GM12892 (cell line): ENCODE data around the gene KLF2.

Experiments used
- DNase-seq: peaks from one replicate; pipeline ENCODE4 v3.0.0; 2011; ENCODE audit not compliant: insufficient read length
- FAIRE-seq: peaks from 2 replicates; lab custom pipeline; 2011; peaks lifted over from hg19 to GRCh38; lab: Jason Lieb, UNC
- POLR2A ChIP-seq: IDR thresholded peaks from 2 replicates; pipeline ENCODE4 v1.6.1; 2011; ENCODE audit warnings: low read depth, low read length, control low read depth
- POLR2AphosphoS5 ChIP-seq: IDR thresholded peaks from 2 replicates; pipeline ENCODE4 v1.6.1; 2011; ENCODE audit warnings: low read depth, low read length, control low read depth
- TAF1 ChIP-seq: IDR thresholded peaks from 2 replicates; pipeline ENCODE4 v1.6.1; 2011; ENCODE audit warnings: low read depth, mild to moderate bottlenecking, control low read depth, low read length, borderline replicate concordance

Gene KLF2

GRCh38 chr19:16316506-16316882 is 8.1 kb upstream of the KLF2 start:
- DNase-seq (no peak), FAIRE-seq (no peak)
- no peak for TF ChIP-seq TAF1
- no peak for TF ChIP-seq POLR2A
- TF ChIP-seq POLR2AphosphoS5, result no peak

GRCh38 chr19:16319481-16319880 is 5.1 kb upstream of the KLF2 start:
- no peak for TF ChIP-seq TAF1
- no peak for TF ChIP-seq POLR2AphosphoS5
- no peak for TF ChIP-seq POLR2A
- FAIRE-seq (no peak), DNase-seq (no peak)

- DNase-seq (no peak), FAIRE-seq (no peak)
- TF ChIP-seq TAF1, result no peak
These were observed 3.6 kb upstream of the KLF2 start for GRCh38 chr19:16320987-16321386.

- FAIRE-seq, result peak; percentile 14
- no peak for DNase-seq
- TF ChIP-seq POLR2A, result no peak
- no peak for TF ChIP-seq POLR2AphosphoS5
- no peak for TF ChIP-seq TAF1
These were observed 518 bp downstream of the KLF2 start for GRCh38 chr19:16325161-16325527.

GRCh38 chr19:16325641-16326400 is 1.2 kb downstream of the KLF2 start:
- TF ChIP-seq POLR2AphosphoS5, result no peak
- no peak for TF ChIP-seq POLR2A
- no peak for TF ChIP-seq TAF1
- no peak for DNase-seq
- FAIRE-seq, result no peak

GRCh38 chr19:16326401-16327168 is 2.0 kb downstream of the KLF2 start:
- no peak for DNase-seq
- TF ChIP-seq TAF1 (no peak), POLR2AphosphoS5 (no peak), POLR2A (no peak; the same call in 1 of the 2 replicates)

GRCh38 chr19:16327169-16327475 is 2.5 kb downstream of the KLF2 start:
- FAIRE-seq, result no peak
- TF ChIP-seq POLR2AphosphoS5 (no peak), TAF1 (no peak), POLR2A (no peak)
- no peak for DNase-seq

More at GRCh38 chr19:16326401-16327168, 2.0 kb downstream of the KLF2 start:
- FAIRE-seq, result peak; percentile 24

GRCh38 chr19:16327501-16327900 is 2.9 kb downstream of the KLF2 start:
- FAIRE-seq (no peak), DNase-seq (no peak)
- no peak for TF ChIP-seq POLR2AphosphoS5
- TF ChIP-seq TAF1, result no peak
- no peak for TF ChIP-seq POLR2A

- TF ChIP-seq TAF1, result no peak
- peak; percentile 15; the same call in 1 of the 2 replicates for TF ChIP-seq POLR2AphosphoS5
- no peak for TF ChIP-seq POLR2A
- FAIRE-seq (peak; percentile 36), DNase-seq (no peak)
These were observed 3.5 kb downstream of the KLF2 start for GRCh38 chr19:16327911-16328823.

- FAIRE-seq, result no peak
- no peak for DNase-seq
- TF ChIP-seq POLR2A (0 out of 2 replicates have a peak, but pooled peaks have one; percentile 25), TAF1 (no peak), POLR2AphosphoS5 (peak; percentile 7; the same call in 1 of the 2 replicates)
These were observed 4.3 kb downstream of the KLF2 start for GRCh38 chr19:16328824-16329482.
